Transverse colon (tissue), 4 donors: ENCODE data around the gene CPNE7. TPM values are rescaled to one million over a fixed set of nuclear protein-coding genes. Genes with fewer than 3 reads are reported as not detected.

Experiments
- DNase-seq: peaks from one replicate; pipeline ENCODE4 v3.0.0-alpha.2; 2019
- H3K27ac ChIP-seq, 4 donors: fragments of 200-600 bp; sonication (generic); 2 replicates each; pipeline ENCODE4 v1.5.1; 2016 to 2018; ENCODE audit warnings: inconsistent platforms in 4 of 4
- H3K27me3 ChIP-seq: fragments of 200-600 bp; sonication (generic); 2 replicates; pipeline ENCODE4 v1.5.1; 2017; ENCODE audit warnings: inconsistent platforms
- H3K36me3 ChIP-seq, 4 donors: fragments of 200-600 bp; sonication (generic); 2 replicates each; pipeline ENCODE4 v1.5.1; 2017 to 2019; ENCODE audit warnings: inconsistent platforms in 4 of 4
- H3K4me1 ChIP-seq, 4 donors: fragments of 200-600 bp; sonication (generic); 2 replicates each; pipeline ENCODE4 v1.5.1; 2017 to 2020; ENCODE audit warnings: inconsistent platforms in 4 of 4
- H3K4me3 ChIP-seq, 4 donors: fragments of 200-600 bp; sonication (generic); 1 replicate in 1 of 4; 2 replicates in 3 of 4; pipeline versions ENCODE4 v1.5.1 to v1.6.1; 2017 to 2019; ENCODE audit warnings: inconsistent platforms in 4 of 4
- H3K9me3 ChIP-seq, 2 donors: fragments of 200-600 bp; sonication (generic); 2 replicates each; pipeline ENCODE4 v1.5.1; 2017 to 2019; ENCODE audit warnings: inconsistent platforms in 2 of 2
- EP300 ChIP-seq: sonication (generic); formaldehyde crosslinking; IDR thresholded peaks from one replicate; pipeline ENCODE4 v1.6.1; 2017; ENCODE audit warnings: antibody characterized with exemption, low read depth
- POLR2A ChIP-seq: fragments of 450-650 bp; IDR thresholded peaks from one replicate; pipeline ENCODE4 v1.6.1; 2016; ENCODE audit warnings: antibody characterized with exemption, mild to moderate bottlenecking, moderate library complexity
- POLR2AphosphoS5 ChIP-seq, 3 donors: sonication (generic); formaldehyde crosslinking; IDR thresholded peaks; one replicate each; pipeline ENCODE4 v1.6.1; 2016; ENCODE audit warnings: antibody characterized with exemption in 3 of 3
- WGBS, 2 donors: methylation state at CpG; one replicate each; pipeline ENCODE4 v1.1.5; 2018; ENCODE audit warnings: low coverage in 1 of 2; 5-methylcytosine and 5-hydroxymethylcytosine counted together
- in situ Hi-C, 4 donors: fragments of 200-750 bp; cut with MboI; loops; one replicate each; pipeline versions ENCODE4 v1.15.0 to v1.15.1; 2017; ENCODE audit warnings: low sequenced_read_pairs in 3 of 4, low pct_ligation_motif_present in 1 of 4, low pct_unique_long_range_greater_than_20kb in 1 of 4
- intact Hi-C: fragments of 100-400 bp; cut with DNase I; formaldehyde crosslinking; loops from one replicate; pipeline ENCODE4 v1.15.1; 2023; ENCODE audit warnings: low total_unique reads
- total RNA-seq, 4 donors: library from RNA; depleted of rRNA; stranded (reverse); fragments of >200 nt; gene quantifications; one replicate each; pipeline ENCODE4 v1.1.0, GENCODE V29; 2016
- TF ChIP-seq, protein P1 (sequence below), 5 experiments: fragments of 200-600 bp in 3 of 5; fragments of 450-650 bp in 2 of 5; sonication (generic) in 3 of 5; IDR thresholded peaks; 1 replicate in 2 of 5; 2 replicates in 3 of 5; pipeline ENCODE4 v1.5.1; 2016 to 2017; ENCODE audit warnings: antibody characterized with exemption in 5 of 5, inconsistent platforms in 3 of 5, mild to moderate bottlenecking in 2 of 5, moderate library complexity in 1 of 5

Gene CPNE7
- total RNA-seq, 4 donors from 2014 or later = 0.41 to 5.0 (median 0.79) TPM; not detected in 1

DNA sequence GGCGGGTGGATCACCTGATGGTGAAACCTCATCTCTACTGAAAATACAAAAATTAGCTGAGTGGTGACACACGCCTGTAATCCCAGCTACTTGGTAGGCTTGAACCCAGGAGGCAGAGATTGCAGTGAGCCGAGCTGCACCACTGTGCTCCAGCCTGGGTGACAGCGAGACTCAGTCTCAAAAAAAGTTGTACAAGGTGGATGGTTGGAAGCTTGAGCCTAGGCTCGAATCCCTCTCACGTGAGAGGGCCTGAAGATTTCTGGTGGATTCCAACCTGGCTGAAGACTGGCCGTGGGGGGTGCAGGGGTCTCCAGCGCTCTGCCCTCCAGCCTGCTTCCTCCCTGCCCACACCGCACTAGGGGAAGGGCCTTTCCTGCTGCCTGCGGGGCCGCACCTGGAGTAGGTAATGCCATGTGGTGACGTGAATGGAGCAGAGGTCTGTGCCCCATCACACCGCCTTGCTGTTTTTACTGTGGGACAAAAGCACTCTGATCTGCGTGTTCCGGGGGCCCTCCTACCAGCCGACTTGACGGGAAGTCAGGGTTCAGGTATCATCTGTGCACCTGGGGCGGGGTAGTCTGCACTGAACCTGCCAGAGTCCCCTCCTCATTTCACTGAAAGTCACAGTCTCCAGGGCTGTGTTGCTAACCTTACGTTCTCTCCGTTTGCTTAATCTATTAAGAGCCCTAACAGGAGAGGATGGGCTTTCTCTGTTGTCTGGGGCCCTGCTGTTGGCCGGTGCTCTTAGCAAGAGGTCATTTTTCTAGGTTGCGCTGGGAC, 10.9 kb upstream of the CPNE7 start:
- Histone ChIP-seq H3K27me3 (peaks cover 9% of the 10 kb centered on the region), H3K4me1 (peaks cover 30 to 56% (median 46%) of the 10 kb centered on the region in 4 donors), H3K27ac (peak overlapping the region in 3 of 4 donors; percentile 5 to 65 (median 49)), H3K36me3 (peaks cover 0 to 23% (median 12%) of the 10 kb centered on the region in 4 donors), H3K9me3 (no peaks in the 10 kb centered on the region), H3K4me3 (no peak overlapping the region)
- TF ChIP-seq POLR2AphosphoS5 (IDR thresholded peaks at IDR 0.05) (peak in 2 of 3 donors; percentile 3 to 12), EP300 (no peak)
- in situ Hi-C loops = no loop called here
- intact Hi-C loops = no loop called here
- DNase-seq = peak; percentile 33
- 52% methylated on average over 21 of the region's 22 CpGs; no CpG with 5 or more reads in 1 of the 2 donors for WGBS, 2 donors

DNA sequence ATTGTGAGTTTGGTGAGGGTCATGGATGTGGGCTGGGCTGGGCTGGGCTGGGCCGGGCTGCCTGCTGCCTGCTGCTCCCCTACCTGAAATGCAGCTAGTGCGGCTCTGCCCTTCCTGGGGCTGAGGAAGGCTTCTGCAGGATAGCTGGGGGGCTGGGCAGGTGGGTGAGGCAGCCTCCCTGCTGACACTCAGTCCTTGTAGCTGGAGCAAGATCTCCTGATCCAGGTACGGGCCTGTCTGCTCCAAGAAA, 10.4 kb upstream of the CPNE7 start:
- TF ChIP-seq POLR2A = no peak
- no peak for TF ChIP-seq EP300
- TF ChIP-seq, protein P1, sequence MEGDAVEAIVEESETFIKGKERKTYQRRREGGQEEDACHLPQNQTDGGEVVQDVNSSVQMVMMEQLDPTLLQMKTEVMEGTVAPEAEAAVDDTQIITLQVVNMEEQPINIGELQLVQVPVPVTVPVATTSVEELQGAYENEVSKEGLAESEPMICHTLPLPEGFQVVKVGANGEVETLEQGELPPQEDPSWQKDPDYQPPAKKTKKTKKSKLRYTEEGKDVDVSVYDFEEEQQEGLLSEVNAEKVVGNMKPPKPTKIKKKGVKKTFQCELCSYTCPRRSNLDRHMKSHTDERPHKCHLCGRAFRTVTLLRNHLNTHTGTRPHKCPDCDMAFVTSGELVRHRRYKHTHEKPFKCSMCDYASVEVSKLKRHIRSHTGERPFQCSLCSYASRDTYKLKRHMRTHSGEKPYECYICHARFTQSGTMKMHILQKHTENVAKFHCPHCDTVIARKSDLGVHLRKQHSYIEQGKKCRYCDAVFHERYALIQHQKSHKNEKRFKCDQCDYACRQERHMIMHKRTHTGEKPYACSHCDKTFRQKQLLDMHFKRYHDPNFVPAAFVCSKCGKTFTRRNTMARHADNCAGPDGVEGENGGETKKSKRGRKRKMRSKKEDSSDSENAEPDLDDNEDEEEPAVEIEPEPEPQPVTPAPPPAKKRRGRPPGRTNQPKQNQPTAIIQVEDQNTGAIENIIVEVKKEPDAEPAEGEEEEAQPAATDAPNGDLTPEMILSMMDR (IDR thresholded peaks at IDR 0.05) = no peak
- no peak for TF ChIP-seq POLR2AphosphoS5 (IDR thresholded peaks at IDR 0.05)
- peak; percentile 60 for DNase-seq
- 14% methylated on average over 1 of the region's 3 CpGs; no CpG with 5 or more reads in 1 of the 2 donors for WGBS, 2 donors
- H3K4me3 ChIP-seq = no peak overlapping the region
- H3K4me1 ChIP-seq = peaks cover 29 to 53% (median 44%) of the 10 kb centered on the region in 4 donors
- in situ Hi-C loops (no loop called here), intact Hi-C loops (no loop called here)
- peaks cover 14% of the 10 kb centered on the region for H3K27me3 ChIP-seq
- H3K27ac ChIP-seq = peak overlapping the region; percentile 19 to 65 (median 39)
- peaks cover 0 to 23% (median 12%) of the 10 kb centered on the region in 4 donors for H3K36me3 ChIP-seq
- H3K9me3 ChIP-seq = no peaks in the 10 kb centered on the region

DNA sequence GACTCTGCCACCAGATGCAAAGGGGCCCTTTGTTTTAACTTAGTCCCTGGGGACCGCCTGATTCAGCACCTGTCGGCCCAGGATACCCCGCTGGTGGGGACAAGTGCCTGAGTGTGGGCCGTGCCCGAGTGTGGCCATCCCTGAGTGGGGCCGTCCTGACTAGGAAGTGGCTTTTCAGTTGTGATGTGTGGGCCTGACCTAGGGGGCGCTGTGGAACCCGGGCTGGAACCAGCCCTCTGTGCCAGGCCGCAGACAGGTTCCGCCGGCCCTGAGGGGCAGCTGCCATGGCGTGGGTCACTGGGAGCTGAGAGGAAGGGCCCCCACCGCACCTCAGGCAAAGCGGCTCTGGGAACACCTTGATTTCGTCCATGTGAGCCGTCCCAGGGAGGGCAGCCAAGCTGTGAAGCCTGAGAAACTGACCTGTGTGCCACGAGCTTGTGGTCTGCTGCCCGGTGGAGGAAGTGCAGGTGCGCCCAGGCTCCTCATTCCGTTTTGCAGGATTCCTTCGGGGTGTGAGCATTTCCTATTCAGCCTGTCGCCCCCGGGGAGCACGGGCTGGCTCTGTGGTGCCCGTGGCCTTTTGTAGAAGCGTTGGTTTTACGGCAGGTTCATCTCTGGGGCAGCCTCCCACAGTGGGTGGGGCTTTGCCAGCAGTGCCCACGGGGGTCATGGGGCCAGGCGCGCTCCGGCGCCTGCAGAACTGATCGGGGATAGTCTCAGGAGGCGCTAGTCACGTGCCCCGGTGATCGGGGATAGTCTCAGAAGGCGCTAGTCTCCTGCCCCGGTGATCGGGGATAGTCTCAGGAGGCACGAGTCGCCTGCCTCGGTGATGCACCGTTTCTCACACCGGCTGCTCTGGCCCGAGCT, 9.8 kb upstream of the CPNE7 start:
- TF ChIP-seq, protein P1 (IDR thresholded peaks at IDR 0.05) = peak; percentile 44 to 72 (median 53)
- TF ChIP-seq EP300 (no peak), POLR2AphosphoS5 (IDR thresholded peaks at IDR 0.05) (peak in 2 of 3 donors; percentile 24 to 33), POLR2A (peak; percentile 53)
- Histone ChIP-seq H3K27me3 (peaks cover 18% of the 10 kb centered on the region), H3K36me3 (peaks cover 0 to 23% (median 12%) of the 10 kb centered on the region in 4 donors), H3K9me3 (no peaks in the 10 kb centered on the region), H3K4me1 (peaks cover 29 to 53% (median 44%) of the 10 kb centered on the region in 4 donors), H3K4me3 (peak overlapping the region in 1 of 4 donors; percentile 30), H3K27ac (peak overlapping the region; percentile 19 to 65 (median 39))
- in situ Hi-C loops (no loop called here), intact Hi-C loops (no loop called here)
- WGBS, 2 donors = 0 to 4% methylated on average over 6 to 45 of the region's 46 CpGs
- DNase-seq = peak; percentile 66

DNA sequence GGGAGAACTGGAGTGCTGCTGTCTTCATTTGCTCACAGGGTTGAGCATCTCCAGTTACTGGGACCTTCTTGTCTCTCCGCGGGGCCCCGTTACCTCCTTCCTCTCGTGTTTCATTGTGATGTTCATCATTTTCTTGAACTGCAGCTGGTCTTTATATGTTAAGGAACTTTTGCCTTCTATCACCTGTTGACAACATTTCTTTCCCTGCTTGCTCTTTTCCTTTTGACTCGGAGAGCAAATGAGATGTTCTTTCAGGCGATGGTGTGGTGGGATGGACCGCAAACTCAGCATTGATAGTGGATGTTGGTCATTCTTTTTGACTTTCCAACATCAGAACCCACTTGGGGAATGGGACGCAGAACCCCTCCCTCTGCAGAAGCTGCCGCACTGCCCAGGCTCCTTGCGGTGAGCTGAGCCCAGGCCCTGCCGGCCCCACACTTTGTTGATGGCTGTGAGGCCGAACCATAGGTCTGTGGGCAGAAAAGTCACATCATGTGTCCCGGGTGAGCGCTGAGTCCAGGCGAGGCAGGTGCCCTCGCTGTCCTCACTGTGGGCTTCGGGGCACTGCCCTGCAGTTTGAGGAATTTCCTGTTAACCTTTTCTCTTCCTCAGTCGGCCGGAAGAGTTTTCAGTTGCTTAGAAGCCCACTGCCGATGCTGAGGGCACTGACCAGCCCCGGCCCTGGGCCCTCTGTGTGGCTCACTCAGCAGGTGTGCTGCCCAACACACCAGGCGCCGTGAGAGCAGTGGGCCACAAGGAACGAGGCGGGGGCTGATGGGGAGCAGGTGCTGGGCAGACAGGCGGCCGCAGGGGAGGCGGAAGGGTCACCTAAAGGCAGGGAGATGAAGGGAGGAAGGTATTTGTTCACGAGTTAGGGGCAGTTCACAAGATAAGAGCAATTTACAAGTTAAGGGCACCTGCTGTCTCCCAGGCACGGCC, 7.6 kb upstream of the CPNE7 start:
- intact Hi-C loops (no loop called here), in situ Hi-C loops (no loop called here)
- WGBS, 2 donors = 81 to 89% methylated on average over 3 to 30 of the region's 30 CpGs

More for the DNA sequence above, 7.6 kb upstream of the CPNE7 start:
- H3K9me3 ChIP-seq = no peaks in the 10 kb centered on the region
- no peak overlapping the region for H3K27ac ChIP-seq
- H3K4me3 ChIP-seq = no peak overlapping the region
- H3K36me3 ChIP-seq = peaks cover 0 to 13% (median 6%) of the 10 kb centered on the region in 4 donors
- H3K27me3 ChIP-seq = peaks cover 33% of the 10 kb centered on the region
- TF ChIP-seq EP300 (no peak), POLR2AphosphoS5 (IDR thresholded peaks at IDR 0.05) (no peak), POLR2A (no peak)
- TF ChIP-seq, protein P1 (IDR thresholded peaks at IDR 0.05) = no peak
- peaks cover 14 to 43% (median 31%) of the 10 kb centered on the region in 4 donors for H3K4me1 ChIP-seq
- DNase-seq = no peak
